ENCODE results near the gene NMRK1.

The NMRK1 gene

GRCh38 chr9:75087824-75088645, at the start of gene NMRK1, which contains the start of gene OSTF1:
Gene NMRK1 (minus strand): TSS chr9:75088155. CDS start chr9:75083115, 5,040 bp downstream.
Gene OSTF1 (plus strand): TSS chr9:75088514. CDS start chr9:75088693, 179 bp downstream.
- peak; percentile 95 for DNase-seq

DNA sequence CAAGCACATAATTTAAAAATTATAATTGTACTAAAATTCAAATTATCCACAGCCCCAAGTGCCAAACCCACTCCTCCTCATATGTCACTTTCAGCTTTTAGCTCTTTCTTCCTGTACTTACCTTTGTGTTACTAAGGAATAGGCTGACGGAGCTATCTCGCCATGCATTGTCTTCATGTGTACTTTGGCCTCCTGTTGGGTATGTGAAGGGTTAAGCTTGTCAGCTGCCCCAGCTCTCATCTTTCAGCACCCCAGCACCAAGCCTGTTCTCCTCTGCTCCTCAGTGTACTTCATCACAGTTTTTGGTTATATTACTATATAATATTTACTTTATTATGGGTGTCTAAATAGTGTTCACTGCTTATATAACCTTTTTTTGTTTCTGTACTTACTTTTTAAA, 46.5 kb upstream of the NMRK1 start:
- no peak for DNase-seq

DNA sequence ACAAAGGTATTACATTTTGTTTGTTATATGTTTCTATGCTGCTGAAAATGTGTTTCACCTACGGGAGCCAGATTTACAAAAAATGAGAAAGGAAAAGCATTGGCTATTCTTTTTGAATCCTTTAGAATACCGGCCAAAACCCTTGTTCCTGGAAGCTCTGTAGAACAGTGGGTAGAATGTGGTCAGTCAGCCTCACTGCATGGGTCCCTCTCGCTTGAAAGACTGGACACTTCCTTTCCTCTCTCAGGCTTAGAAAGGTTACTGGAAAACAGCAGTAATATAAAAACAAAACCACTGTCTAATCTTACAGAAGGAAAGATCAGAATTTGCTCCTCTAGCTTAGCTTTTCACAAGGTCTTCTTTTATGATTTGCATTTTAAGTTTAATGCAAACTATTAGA, 45.4 kb upstream of the NMRK1 start:
- no peak for DNase-seq

DNA sequence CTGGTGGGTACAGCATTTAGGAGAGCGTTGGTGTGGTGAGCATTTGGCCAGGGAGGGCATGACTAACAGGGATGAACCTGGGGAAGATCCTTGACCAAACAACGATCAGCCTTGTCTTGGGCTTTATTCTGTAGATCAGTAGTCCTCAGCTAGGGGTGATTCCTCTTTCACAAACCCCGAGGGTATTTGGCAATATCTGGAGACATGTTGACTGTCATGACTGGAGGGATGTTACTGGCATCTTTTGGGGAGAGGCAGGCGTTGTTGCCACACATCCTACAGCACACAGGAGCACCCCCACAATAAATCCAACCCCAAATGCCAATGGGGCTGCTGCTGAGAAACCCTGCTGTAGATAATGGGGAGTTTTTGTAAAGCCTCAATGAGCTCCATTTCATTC, 44.3 kb upstream of the NMRK1 start:
- no peak for DNase-seq

GRCh38 chr9:75131700-75132099, 43.7 kb upstream of the NMRK1 start:
- DNase-seq = no peak

GRCh38 chr9:75130621-75131230, 42.8 kb upstream of the NMRK1 start:
- DNase-seq = no peak

GRCh38 chr9:75130172-75130571, 42.2 kb upstream of the NMRK1 start:
- no peak for DNase-seq

- DNase-seq = no peak
These were observed 40.6 kb upstream of the NMRK1 start for GRCh38 chr9:75128535-75128934.

- no peak for DNase-seq
These were observed 35.7 kb upstream of the NMRK1 start for GRCh38 chr9:75123696-75124095.

DNA sequence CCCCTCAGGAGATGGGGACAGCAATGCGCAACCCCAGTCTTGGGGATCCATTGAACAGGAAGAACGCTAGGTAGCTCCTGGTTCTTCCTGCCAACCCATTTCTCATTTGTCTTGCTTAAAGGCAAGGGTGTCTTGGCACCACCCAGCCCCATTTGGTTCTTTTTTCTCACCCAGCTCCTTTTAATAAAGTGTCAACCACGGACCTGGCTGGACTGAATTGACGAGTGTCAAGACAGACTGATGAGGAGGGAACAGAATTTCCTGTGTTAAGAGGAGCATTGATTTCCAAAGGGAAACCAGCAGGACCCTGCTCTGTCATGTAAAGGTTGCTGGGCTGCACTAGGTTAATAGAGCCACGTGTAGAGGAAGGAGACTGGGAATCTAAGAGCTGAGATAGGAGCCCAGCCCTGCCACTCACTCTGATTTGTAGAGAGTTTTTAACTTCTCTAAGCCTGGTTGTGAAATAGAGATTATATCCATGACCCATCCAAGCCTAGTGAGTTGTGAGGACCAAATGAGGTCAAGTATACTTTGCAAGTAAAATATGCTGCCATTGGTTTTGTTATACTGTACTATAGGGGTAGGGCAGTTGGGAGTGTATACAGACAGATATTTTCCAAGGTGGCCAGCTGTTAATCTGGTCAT, 34.1 kb upstream of the NMRK1 start:
- no peak for DNase-seq

- DNase-seq = peak; percentile 15
These were observed 32.7 kb upstream of the NMRK1 start for GRCh38 chr9:75120686-75121085.

DNA sequence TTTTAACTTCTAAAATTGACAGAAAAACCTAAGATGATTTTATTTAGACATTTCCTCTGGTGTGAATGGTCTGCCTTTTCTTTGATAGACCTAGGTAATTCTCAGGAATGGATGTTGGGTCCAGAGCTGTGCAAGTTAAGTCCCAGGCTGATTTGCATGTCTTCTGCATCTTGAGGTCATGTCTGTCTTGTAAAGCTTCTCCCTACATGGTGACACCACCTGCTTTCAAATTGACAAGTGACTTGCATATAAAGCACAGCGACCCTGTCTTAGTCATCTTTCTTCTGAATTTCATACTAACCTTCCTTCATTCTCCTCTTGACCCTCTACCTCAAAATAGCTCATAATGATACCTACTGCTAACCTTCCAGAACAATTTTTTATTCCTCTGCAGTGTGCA, 29.6 kb upstream of the NMRK1 start:
- no peak for DNase-seq

DNA sequence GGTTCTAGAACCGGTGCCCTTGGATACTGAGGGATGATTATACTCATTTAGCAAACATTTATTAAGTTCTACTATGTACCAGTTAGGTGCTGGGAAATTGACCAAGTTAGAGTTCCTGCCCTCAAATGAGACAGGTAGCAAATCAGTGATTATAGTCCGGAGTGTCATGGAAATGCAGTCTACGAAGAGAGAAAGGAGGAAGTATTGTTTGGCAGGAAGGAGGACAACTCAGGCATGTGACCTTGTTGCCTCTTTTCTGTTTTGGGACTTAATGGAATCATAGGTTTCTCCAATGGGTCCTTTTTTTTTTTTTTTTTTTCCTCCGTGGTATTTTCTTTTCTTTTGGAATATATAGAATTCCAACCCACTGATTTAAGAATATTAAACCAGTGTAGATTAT, 28.4 kb upstream of the NMRK1 start:
- DNase-seq = no peak

DNA sequence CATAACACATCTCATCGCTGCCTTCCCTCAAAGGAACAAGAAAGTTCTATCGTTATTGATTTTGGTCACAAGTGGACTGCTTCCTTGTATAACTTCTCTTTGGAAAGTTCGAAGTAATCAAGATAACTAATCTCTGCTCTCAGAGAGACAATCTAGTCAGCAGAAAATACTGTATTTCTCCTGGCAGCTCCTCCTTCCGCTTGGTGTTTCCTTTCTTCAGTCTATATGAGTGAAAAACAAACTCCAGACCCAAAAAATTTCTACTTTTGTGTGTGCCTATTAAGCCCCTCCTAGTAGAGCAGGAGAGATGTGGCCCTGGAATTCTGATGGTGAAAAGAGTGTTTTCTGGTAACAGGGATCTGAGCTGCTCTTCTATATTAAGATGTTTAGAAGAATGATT, 24.8 kb upstream of the NMRK1 start:
- DNase-seq = no peak

DNA sequence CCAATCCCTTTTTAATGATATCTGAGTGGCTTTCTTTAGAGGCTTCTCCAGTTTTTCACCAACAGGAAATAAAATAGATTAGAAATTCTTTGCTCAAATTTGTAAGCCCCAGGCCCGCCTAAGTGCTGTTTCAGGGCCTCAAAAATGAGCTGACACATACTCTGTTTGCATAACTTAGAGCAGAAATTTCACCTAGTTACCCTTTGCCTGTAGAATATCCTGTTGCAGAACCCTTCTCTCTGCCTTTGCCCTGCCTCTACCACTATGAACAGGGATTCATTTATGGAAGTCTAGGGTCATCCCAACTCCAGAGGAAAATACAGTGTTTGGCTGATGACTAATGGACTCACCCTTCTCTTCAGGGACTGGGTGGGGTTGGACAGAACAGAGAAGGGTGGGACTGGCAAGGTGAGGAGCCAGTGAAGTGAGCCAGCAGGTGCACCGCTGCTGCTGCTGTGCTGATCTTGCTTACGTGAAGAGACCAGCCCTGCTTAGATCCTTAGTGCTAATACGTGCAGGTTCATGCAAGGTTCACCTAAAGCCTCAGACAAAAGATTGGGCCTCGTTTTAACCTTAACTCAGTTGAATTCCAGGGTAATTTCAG, 23.2 kb upstream of the NMRK1 start:
- no peak for DNase-seq

GRCh38 chr9:75109210-75109839, 21.4 kb upstream of the NMRK1 start:
- DNase-seq = no peak

DNA sequence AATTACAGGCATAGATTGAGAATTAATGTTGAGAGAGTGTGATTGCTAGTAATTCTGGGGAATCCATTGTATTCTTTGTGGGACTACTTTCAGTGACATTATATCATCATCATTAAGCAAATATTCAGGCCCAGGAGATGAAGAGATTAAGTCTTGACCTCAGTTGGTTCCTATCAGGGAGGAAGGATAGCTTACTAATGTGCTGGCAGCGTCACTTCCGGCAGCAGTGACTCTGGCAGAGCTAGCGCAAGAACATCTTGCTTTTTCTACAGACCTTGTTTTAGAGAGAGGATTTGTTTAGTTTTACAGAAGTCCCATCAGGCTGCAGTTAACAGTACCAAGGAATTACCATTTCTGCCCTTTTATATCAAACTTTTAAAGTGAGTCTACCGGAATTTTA, 20.6 kb upstream of the NMRK1 start:
- DNase-seq = peak; percentile 1

- no peak for DNase-seq
These were observed 18.9 kb upstream of the NMRK1 start for GRCh38 chr9:75106857-75107256.

GRCh38 chr9:75105841-75106240, 17.9 kb upstream of the NMRK1 start:
- DNase-seq = no peak

DNA sequence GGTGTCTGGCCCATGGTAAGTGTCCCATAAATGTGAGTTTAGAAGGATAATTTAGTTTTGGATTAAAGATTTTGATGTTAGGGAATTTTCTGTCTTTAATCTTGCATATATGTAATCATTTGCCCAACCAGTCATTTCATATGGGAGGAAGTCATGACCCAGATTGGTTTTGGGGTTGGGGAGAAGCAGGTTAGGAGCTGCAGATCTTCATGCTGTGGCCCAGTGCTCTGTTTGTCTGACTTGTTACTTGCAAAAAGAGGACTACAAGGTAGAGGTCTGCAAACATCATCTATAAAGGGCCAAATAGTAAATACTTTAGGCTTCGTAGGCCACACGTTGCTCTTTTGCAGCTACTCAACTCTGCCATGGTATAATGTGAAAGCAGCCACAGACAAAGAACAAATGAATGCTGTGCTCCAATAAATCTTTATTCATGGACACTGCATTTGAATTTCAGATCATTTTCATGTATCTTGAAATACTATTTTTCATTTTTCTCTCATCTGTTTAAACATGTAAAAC, 17.1 kb upstream of the NMRK1 start:
- DNase-seq = no peak

- DNase-seq = no peak
These were observed 16.7 kb upstream of the NMRK1 start for GRCh38 chr9:75104607-75105006.

GRCh38 chr9:75102177-75102790, 14.3 kb upstream of the NMRK1 start:
- DNase-seq = no peak

Data from NCI-H82 (cell line).